Colonic mucosa (tissue), 4 donors: ENCODE data around the gene CLEC4E. TPM values are rescaled to one million over a fixed set of nuclear protein-coding genes. Genes with fewer than 3 reads are reported as not detected.
"Not testable (repeated sequence)": the region's sequence is repeated elsewhere in the genome, so short reads cannot be mapped to it uniquely, and the experiment has no call there.

Source experiments
- DNase-seq: peaks from one replicate; pipeline ENCODE4 v3.0.0-alpha.2; 2020
- H3K27ac ChIP-seq: fragments of 200-600 bp; one replicate; pipeline ENCODE4 v1.8.0; 2021
- H3K27me3 ChIP-seq: fragments of 200-600 bp; one replicate; pipeline ENCODE4 v1.8.0; 2021
- H3K36me3 ChIP-seq: fragments of 200-600 bp; one replicate; pipeline ENCODE4 v1.8.0; 2021
- H3K4me1 ChIP-seq: fragments of 200-600 bp; one replicate; pipeline ENCODE4 v1.8.0; 2021; ENCODE audit warnings: mild to moderate bottlenecking
- H3K4me3 ChIP-seq: fragments of 200-600 bp; one replicate; pipeline ENCODE4 v1.8.0; 2021
- H3K9ac ChIP-seq, 2 donors: one replicate each; pipeline ENCODE4 v1.7.0; 2013; ENCODE audit warnings: control low read depth in 2 of 2, low read depth in 2 of 2, low read length in 2 of 2
- H3K9me3 ChIP-seq: fragments of 200-600 bp; one replicate; pipeline ENCODE4 v1.8.0; 2021
- intact Hi-C: fragments of 100-400 bp; cut with DNase I; formaldehyde crosslinking; loops from one replicate; pipeline ENCODE4 v1.14.1; 2022
- total RNA-seq, 2 donors: library from RNA; stranded (reverse); fragmentation: NEBNext Ultra II Directional in 1 of 2; extraction: Animal tissue kit (Norgen Biotek cat#: 25700) in 1 of 2; gene quantifications; one replicate each; pipeline ENCODE4 v1.2.1, GENCODE V29; 2021
- TF ChIP-seq, protein P1 (sequence below): fragments of 200-600 bp; IDR thresholded peaks from one replicate; pipeline ENCODE4 v1.8.0; 2022; ENCODE audit warnings: antibody characterized with exemption, mild to moderate bottlenecking
- donor health status: healthy.
- donor health status: DM: no; HTN: no; CAD: no.
- donor health status: DM: no; HTN: no; CAD: no.

Gene CLEC4E
- total RNA-seq, 2 donors from 2014 or later = 1.5 TPM; not detected in 1

DNA sequence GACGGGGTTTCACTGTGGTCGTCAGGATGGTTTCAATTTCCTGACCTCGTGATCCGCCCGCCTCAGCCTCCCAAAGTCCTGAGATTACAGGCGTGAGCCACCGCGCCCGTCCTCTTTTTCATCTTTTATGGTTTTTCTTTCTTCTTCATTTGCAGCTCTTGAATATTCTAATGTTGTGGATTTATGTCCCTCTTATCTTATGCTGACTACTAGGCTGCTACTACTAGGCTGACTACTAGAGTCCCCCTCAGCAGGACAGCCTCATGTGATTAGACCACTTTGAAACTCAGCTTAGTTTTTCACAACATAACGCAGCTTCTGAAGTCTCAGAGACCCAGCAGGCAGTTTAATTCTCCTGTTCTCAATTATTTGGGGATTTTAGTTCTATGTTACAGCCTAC, 857 bp upstream of the CLEC4E start:
- TF ChIP-seq, protein P1, sequence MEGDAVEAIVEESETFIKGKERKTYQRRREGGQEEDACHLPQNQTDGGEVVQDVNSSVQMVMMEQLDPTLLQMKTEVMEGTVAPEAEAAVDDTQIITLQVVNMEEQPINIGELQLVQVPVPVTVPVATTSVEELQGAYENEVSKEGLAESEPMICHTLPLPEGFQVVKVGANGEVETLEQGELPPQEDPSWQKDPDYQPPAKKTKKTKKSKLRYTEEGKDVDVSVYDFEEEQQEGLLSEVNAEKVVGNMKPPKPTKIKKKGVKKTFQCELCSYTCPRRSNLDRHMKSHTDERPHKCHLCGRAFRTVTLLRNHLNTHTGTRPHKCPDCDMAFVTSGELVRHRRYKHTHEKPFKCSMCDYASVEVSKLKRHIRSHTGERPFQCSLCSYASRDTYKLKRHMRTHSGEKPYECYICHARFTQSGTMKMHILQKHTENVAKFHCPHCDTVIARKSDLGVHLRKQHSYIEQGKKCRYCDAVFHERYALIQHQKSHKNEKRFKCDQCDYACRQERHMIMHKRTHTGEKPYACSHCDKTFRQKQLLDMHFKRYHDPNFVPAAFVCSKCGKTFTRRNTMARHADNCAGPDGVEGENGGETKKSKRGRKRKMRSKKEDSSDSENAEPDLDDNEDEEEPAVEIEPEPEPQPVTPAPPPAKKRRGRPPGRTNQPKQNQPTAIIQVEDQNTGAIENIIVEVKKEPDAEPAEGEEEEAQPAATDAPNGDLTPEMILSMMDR = no peak
- no peak overlapping the region for H3K27ac ChIP-seq
- no peaks in the 10 kb centered on the region for H3K4me1 ChIP-seq
- H3K27me3 ChIP-seq = no peaks in the 10 kb centered on the region
- H3K36me3 ChIP-seq = no peaks in the 10 kb centered on the region
- no peak overlapping the region for H3K4me3 ChIP-seq
- intact Hi-C loops = loop anchor here (10.0 kb wide), 2 partner anchors 63 to 503 kb away; no protein-coding TSS in a partner anchor
- H3K9ac ChIP-seq = no peak overlapping the region
- no peak for DNase-seq
- H3K9me3 ChIP-seq = no peaks in the 10 kb centered on the region

DNA sequence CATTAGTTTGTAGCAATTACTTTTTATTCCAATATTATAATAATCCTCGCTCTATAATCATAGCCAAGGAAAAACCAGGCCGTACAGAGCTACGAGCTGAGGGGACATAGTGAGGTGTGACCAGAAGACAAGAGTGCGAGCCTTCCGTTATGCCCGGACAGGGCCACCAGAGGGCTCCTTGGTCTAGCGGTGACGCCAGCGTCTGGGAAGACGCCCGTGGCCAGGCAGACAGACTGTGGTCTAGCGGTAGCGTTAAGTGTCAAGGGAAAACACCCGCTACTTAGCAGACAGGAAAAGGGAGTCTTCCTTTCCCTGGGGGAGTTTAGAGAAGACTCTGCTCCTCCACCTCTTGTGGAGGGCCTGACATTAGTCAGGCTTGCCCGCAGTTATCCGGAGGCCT, 2.9 kb downstream of the CLEC4E start:
- intact Hi-C loops, H3K36me3 ChIP-seq, H3K27ac ChIP-seq, H3K4me1 ChIP-seq, DNase-seq, H3K9me3 ChIP-seq, H3K27me3 ChIP-seq, H3K9ac ChIP-seq, H3K4me3 ChIP-seq: not testable (repeated sequence)

DNA sequence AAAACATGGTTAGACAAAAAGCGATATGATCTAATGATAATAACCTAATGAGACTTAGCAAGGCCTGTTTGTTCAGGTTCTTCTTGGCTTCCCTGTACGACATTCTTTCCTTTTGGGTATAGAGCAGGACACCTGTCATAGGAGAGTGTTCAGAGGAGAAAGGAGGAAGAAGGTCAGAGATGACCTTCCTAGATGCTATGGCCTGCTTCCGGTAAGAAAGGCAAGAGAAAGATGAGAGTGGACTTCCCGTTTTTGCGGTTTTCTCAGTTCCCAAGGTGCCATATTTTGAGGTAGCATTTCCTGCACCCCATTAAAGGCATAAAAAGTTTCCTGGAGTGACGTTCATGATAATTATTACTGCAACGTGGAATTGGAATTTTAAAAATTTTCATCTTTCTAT, 8.7 kb downstream of the CLEC4E start:
- H3K9me3 ChIP-seq = no peaks in the 10 kb centered on the region
- no peak overlapping the region for H3K27ac ChIP-seq
- H3K4me3 ChIP-seq = no peak overlapping the region
- no peak for DNase-seq
- intact Hi-C loops = no loop called here
- no peaks in the 10 kb centered on the region for H3K27me3 ChIP-seq
- TF ChIP-seq, protein P1 = no peak
- H3K9ac ChIP-seq = no peak overlapping the region
- no peaks in the 10 kb centered on the region for H3K4me1 ChIP-seq
- no peaks in the 10 kb centered on the region for H3K36me3 ChIP-seq

DNA sequence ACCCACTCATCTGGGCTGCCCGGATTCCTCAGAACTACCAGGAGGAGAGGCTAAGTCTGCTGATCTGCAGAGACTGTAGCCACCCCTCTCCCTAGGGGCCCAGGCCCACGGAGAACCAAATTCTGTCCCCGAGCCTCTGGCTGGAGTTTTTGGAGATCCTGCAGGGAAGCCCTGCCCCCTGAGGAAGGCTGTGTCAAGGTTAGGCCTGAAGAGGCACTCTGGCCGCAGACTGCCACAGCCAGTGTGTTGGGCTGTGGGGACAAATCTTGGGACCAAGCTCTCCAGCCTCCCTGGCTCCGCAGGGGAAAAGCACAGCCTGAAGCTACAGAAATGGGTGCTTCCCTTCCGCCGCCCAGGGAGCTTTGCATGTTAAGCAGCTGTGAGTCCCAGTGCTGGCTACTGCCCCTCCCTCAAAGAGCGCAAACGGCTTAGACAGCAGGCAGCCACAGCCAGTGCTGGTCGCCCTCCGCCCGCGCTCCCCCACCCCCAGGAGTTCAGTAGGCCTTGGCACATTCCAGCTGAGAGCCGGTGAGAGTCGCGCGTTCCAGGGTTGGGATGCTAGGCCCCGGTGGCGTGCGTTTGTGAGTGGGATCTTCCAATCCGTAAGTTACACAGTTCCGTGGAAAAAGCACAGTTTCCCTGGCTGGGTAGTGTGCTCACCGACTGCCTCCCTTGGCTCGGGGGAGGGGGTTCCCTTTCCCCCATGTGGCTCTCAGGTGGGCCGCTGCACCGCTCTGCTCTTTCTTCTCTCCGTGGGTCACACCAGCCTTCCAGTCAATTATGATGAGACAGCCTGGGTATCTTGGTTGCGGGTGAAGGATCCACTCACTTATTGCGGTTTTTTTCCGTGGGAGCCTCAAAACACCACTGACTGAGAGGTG, 13.2 kb downstream of the CLEC4E start:
- intact Hi-C loops = no loop called here
- Histone ChIP-seq H3K36me3 (no peaks in the 10 kb centered on the region), H3K27ac (no peak overlapping the region), H3K4me3 (no peak overlapping the region), H3K27me3 (no peaks in the 10 kb centered on the region), H3K9me3 (no peaks in the 10 kb centered on the region), H3K9ac (no peak overlapping the region), H3K4me1 (no peaks in the 10 kb centered on the region)
- TF ChIP-seq, protein P1 = no peak
- DNase-seq = no peak

DNA sequence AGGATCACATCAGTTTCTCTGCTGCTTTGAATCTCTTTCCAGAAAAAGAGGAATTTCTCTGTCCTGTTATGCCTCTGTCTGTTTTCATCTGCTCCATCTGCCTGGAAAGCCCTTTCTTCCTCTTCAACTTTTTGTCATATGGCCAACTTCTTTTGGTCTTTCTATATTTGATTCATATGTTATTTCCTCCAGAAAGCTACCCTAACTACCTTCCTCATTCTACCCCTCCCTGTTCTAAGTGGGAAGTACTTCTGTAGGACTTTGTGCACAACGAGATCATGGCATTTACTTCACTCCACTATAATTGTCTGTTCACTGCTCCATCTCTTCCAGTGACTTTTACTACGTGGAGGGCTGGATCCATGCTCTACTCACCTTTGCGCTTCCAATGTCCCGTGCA, 21.5 kb downstream of the CLEC4E start:
- no peaks in the 10 kb centered on the region for H3K36me3 ChIP-seq
- no peaks in the 10 kb centered on the region for H3K4me1 ChIP-seq
- no peaks in the 10 kb centered on the region for H3K9me3 ChIP-seq
- H3K4me3 ChIP-seq = no peak overlapping the region
- TF ChIP-seq, protein P1 = no peak
- no peak overlapping the region for H3K9ac ChIP-seq
- intact Hi-C loops = no loop called here
- H3K27me3 ChIP-seq = no peaks in the 10 kb centered on the region
- DNase-seq = no peak
- H3K27ac ChIP-seq = no peak overlapping the region

DNA sequence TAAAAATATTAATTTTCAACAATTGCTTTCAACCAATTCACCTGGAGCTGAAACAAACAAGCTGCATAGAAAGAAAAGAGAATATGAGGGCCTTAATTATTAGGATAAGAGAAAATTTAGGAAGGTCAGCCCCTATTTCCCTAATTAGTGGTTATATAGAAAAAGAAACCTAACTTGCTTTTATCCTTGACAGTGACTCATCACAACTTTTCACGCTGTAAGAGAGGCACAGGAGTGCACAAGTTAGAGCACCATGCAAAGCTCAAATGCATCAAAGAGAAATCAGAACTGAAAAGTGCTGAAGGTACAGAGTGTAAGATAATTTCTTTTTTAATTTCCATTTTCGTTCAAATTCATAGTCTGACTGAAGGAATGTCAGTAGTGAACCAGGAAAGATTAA, 22.7 kb downstream of the CLEC4E start:
- intact Hi-C loops = no loop called here

More for the DNA sequence above, 22.7 kb downstream of the CLEC4E start:
- Histone ChIP-seq H3K4me1 (no peaks in the 10 kb centered on the region), H3K36me3 (no peaks in the 10 kb centered on the region), H3K4me3 (no peak overlapping the region), H3K27me3 (no peaks in the 10 kb centered on the region), H3K9ac (no peak overlapping the region), H3K9me3 (no peaks in the 10 kb centered on the region), H3K27ac (no peak overlapping the region)
- TF ChIP-seq, protein P1 = no peak
- DNase-seq = no peak
